ENCODE measurements around the gene MTRF1.

The MTRF1 gene

GRCh38 chr13:41250993-41251392, 12.4 kb downstream of the MTRF1 start:
- POLR2A ChIA-PET = no interaction called here
- Histone ChIP-seq H3K4me1 (ENCODE audit: control insufficient read depth, insufficient read depth, low read length) (no peaks in the 10 kb centered on the region), H3K4me3 (ENCODE audit: low read depth, low read length) (no peak overlapping the region), H3K9me3 (ENCODE audit: control insufficient read depth, insufficient read depth, low read depth, low read length) (no peaks in the 10 kb centered on the region), H3K36me3 (ENCODE audit: control insufficient read depth in 2 of 2, insufficient read depth in 1 of 2, low read length in 2 of 2) (peaks cover 10 to 49% of the 10 kb centered on the region in 2 experiments), H3K27ac (ENCODE audit: extremely low read depth, low read depth, low read length) (no peak overlapping the region)
- TF ChIP-seq ZNF214 (tag by site-specific recombination; IDR thresholded peaks at IDR 0.05; ENCODE audit: borderline replicate concordance) = no peak
- no peak for TF ChIP-seq ZNF76 (tag by site-specific recombination; IDR thresholded peaks at IDR 0.05; ENCODE audit: borderline replicate concordance, low read depth)
- TF ChIP-seq ZNF510 (tag by site-specific recombination; IDR thresholded peaks at IDR 0.05; ENCODE audit: insufficient replicate concordance) = no peak
- no peak for TF ChIP-seq ZNF184 (tag by site-specific recombination; IDR thresholded peaks at IDR 0.05)
- TF ChIP-seq ZNF274 (IDR thresholded peaks at IDR 0.05; ENCODE audit: low read length) = no peak
- TF ChIP-seq ZNF274 (tag by site-specific recombination; IDR thresholded peaks at IDR 0.05; ENCODE audit: borderline replicate concordance) = no peak
- no peak for TF ChIP-seq ZNF394 (tag by site-specific recombination; IDR thresholded peaks at IDR 0.05; ENCODE audit: borderline replicate concordance)
- TF ChIP-seq YY2 (tag by site-specific recombination; IDR thresholded peaks at IDR 0.05) = no peak
- TF ChIP-seq ZBTB6 (tag by site-specific recombination; IDR thresholded peaks at IDR 0.05) = no peak
- no peak for TF ChIP-seq ZNF623 (tag by site-specific recombination; IDR thresholded peaks at IDR 0.05)
- TF ChIP-seq ZNF600 (tag by site-specific recombination; IDR thresholded peaks at IDR 0.05) = no peak
- no peak for TF ChIP-seq ZNF843 (tag by site-specific recombination; IDR thresholded peaks at IDR 0.05)
- TF ChIP-seq ZNF624 (tag by site-specific recombination; IDR thresholded peaks at IDR 0.05) = no peak
- no peak for TF ChIP-seq MZF1 (tag by site-specific recombination; IDR thresholded peaks at IDR 0.05; ENCODE audit: borderline replicate concordance)
- TF ChIP-seq ZNF544 (tag by site-specific recombination; IDR thresholded peaks at IDR 0.05) = no peak
- TF ChIP-seq ZNF639 (tag by site-specific recombination; IDR thresholded peaks at IDR 0.05) = no peak
- TF ChIP-seq ZNF830 (tag by site-specific recombination; IDR thresholded peaks at IDR 0.05; ENCODE audit: low read depth) = no peak
- no peak for TF ChIP-seq ZEB2 (tag by site-specific recombination; IDR thresholded peaks at IDR 0.05)
- no peak for TF ChIP-seq ZBTB1 (tag by site-specific recombination; IDR thresholded peaks at IDR 0.05)
- CTCF ChIA-PET = interaction anchor here (0.7 kb wide), 1 partner anchor 49 kb away, joined by 3 read pairs; no protein-coding TSS in a partner anchor

DNA sequence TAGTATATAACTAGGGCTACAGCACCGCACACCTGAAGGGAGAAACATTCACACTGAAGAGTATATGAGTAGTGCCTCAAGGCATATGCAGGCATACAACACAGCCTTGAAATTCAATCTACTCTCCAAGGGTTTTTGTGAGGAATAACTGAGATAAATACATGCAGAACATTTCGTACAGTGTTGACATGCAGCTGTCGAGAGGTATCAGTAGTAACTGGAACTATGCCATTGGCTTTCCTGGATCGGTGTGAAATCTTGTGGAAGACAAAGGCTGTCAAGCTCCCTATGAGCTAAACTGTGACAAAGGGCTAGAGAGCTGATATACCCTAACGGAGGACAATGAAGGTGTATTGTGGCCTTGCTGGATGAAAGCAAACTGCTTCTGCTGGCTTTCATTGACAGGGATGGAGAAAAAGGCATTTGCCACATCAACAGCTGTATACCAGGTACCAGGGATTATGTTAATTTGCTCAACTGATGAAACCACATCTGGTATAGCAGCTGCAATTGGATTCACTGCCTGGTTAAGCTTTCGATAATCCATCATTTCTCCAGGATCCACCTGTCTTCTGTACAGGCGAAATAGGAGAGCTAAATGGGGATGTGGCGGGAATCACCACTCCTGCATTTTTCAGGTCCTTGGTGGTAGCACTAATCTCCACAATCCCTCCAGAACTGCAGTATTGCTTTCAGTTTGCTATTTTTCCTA, 16.3 kb downstream of the MTRF1 start:
- Histone ChIP-seq H3K36me3 (ENCODE audit: control insufficient read depth in 2 of 2, insufficient read depth in 1 of 2, low read length in 2 of 2) (peaks cover 7 to 35% of the 10 kb centered on the region in 2 experiments; a peak in 2 of 3 replicates), H3K4me1 (ENCODE audit: control insufficient read depth, insufficient read depth, low read length) (no peaks in the 10 kb centered on the region), H3K4me3 (ENCODE audit: low read depth, low read length) (no peak overlapping the region), H3K9me3 (ENCODE audit: control insufficient read depth, insufficient read depth, low read depth, low read length) (no peaks in the 10 kb centered on the region), H3K27ac (ENCODE audit: extremely low read depth, low read depth, low read length) (no peak overlapping the region)
- CTCF ChIA-PET = interaction anchor here (1.9 kb wide), 1 partner anchor 25 kb away, joined by 5 read pairs; no protein-coding TSS in a partner anchor
- POLR2A ChIA-PET = no interaction called here
- TF ChIP-seq ZNF114 (tag by site-specific recombination; IDR thresholded peaks at IDR 0.05) (no peak), ZNF785 (tag by site-specific recombination; IDR thresholded peaks at IDR 0.05) (no peak), ZNF223 (tag by site-specific recombination; IDR thresholded peaks at IDR 0.05) (no peak), ZNF184 (tag by site-specific recombination; IDR thresholded peaks at IDR 0.05) (no peak), WT1 (tag by site-specific recombination; IDR thresholded peaks at IDR 0.05) (no peak), ZNF501 (tag by site-specific recombination; IDR thresholded peaks at IDR 0.05) (no peak), ZNF521 (tag by site-specific recombination; IDR thresholded peaks at IDR 0.05) (no peak), KLF9 (tag by site-specific recombination; IDR thresholded peaks at IDR 0.05; ENCODE audit: low read depth) (no peak), ZNF830 (tag by site-specific recombination; IDR thresholded peaks at IDR 0.05; ENCODE audit: low read depth) (no peak), ZNF837 (tag by site-specific recombination; IDR thresholded peaks at IDR 0.05) (no peak)
- TF ChIP-seq, protein P1, sequence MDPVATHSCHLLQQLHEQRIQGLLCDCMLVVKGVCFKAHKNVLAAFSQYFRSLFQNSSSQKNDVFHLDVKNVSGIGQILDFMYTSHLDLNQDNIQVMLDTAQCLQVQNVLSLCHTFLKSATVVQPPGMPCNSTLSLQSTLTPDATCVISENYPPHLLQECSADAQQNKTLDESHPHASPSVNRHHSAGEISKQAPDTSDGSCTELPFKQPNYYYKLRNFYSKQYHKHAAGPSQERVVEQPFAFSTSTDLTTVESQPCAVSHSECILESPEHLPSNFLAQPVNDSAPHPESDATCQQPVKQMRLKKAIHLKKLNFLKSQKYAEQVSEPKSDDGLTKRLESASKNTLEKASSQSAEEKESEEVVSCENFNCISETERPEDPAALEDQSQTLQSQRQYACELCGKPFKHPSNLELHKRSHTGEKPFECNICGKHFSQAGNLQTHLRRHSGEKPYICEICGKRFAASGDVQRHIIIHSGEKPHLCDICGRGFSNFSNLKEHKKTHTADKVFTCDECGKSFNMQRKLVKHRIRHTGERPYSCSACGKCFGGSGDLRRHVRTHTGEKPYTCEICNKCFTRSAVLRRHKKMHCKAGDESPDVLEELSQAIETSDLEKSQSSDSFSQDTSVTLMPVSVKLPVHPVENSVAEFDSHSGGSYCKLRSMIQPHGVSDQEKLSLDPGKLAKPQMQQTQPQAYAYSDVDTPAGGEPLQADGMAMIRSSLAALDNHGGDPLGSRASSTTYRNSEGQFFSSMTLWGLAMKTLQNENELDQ (tag by site-specific recombination; IDR thresholded peaks at IDR 0.05; ENCODE audit: low read depth) = no peak

Measured in HEK293 (cell line).